ENCODE data around the gene MRPL45. TPM values are rescaled to one million over a fixed set of nuclear protein-coding genes. Genes with fewer than 3 reads are reported as not detected.

Gene MRPL45
- total RNA-seq, 1 donor from 2014 or later: 39.5 TPM

GRCh38 chr17:38343608-38344419 lies 46.8 kb downstream of the MRPL45 start, which contains the start of gene GPR179:
Gene GPR179, minus strand, starts transcription at chr17:38343956. Its CDS starts 167 bp downstream, at chr17:38343789.
- no peak for TF ChIP-seq CTCF (IDR thresholded peaks at IDR 0.05; ENCODE audit: borderline replicate concordance)
- Histone ChIP-seq H3K4me3 (no peak within 1 kb of the TSS), H3K4me1 (peaks cover 9% of the 10 kb centered on the region), H3K27ac (replicated peaks) (no peak within 1 kb of the TSS), H3K27me3 (ENCODE audit: low read depth) (peaks cover 15% of the 10 kb centered on the region), H3K36me3 (no peaks in the 10 kb centered on the region), H3K9me3 (replicated peaks) (no peaks in the 10 kb centered on the region)
- intact Hi-C loops (cut with micrococcal nuclease): no loop called here
- DNase-seq: no peak

- TF ChIP-seq CTCF (IDR thresholded peaks at IDR 0.05; ENCODE audit: borderline replicate concordance): no peak
- intact Hi-C loops (cut with micrococcal nuclease): no loop called here
Observed at GRCh38 chr17:38344420-38344745, 47.4 kb downstream of the MRPL45 start.

GRCh38 chr17:38345743-38346142 lies 48.8 kb downstream of the MRPL45 start:
- no peak for DNase-seq
- H3K4me3 ChIP-seq: no peak overlapping the region
- peaks cover 15% of the 10 kb centered on the region for H3K27me3 ChIP-seq (ENCODE audit: low read depth)
- intact Hi-C loops (cut with micrococcal nuclease): loop anchor here (5.0 kb wide), 1 partner anchor 57 kb away; no protein-coding TSS in a partner anchor
- no peaks in the 10 kb centered on the region for H3K36me3 ChIP-seq
- peaks cover 9% of the 10 kb centered on the region for H3K4me1 ChIP-seq
- H3K27ac ChIP-seq (replicated peaks): no peak overlapping the region
- H3K9me3 ChIP-seq (replicated peaks): no peaks in the 10 kb centered on the region
- TF ChIP-seq CTCF (IDR thresholded peaks at IDR 0.05; ENCODE audit: borderline replicate concordance): no peak

More at GRCh38 chr17:38344420-38344745, 47.4 kb downstream of the MRPL45 start:
- Histone ChIP-seq H3K4me1 (peaks cover 9% of the 10 kb centered on the region), H3K27ac (replicated peaks) (no peak overlapping the region), H3K9me3 (replicated peaks) (no peaks in the 10 kb centered on the region), H3K36me3 (no peaks in the 10 kb centered on the region), H3K27me3 (ENCODE audit: low read depth) (peaks cover 15% of the 10 kb centered on the region), H3K4me3 (no peak overlapping the region)
- DNase-seq: no peak

GRCh38 chr17:38349097-38349730 lies 52.2 kb downstream of the MRPL45 start:
- H3K27me3 ChIP-seq (ENCODE audit: low read depth): peaks cover 3% of the 10 kb centered on the region
- no peak overlapping the region for H3K27ac ChIP-seq (replicated peaks)
- peak; percentile 96 for TF ChIP-seq CTCF (IDR thresholded peaks at IDR 0.05; ENCODE audit: borderline replicate concordance)
- peaks cover 29% of the 10 kb centered on the region for H3K4me1 ChIP-seq
- H3K4me3 ChIP-seq: no peak overlapping the region
- DNase-seq: peak; percentile 84
- intact Hi-C loops (cut with micrococcal nuclease): loop anchor here (5.0 kb wide), 1 partner anchor 53 kb away; no protein-coding TSS in a partner anchor
- no peaks in the 10 kb centered on the region for H3K9me3 ChIP-seq (replicated peaks)
- H3K36me3 ChIP-seq: no peaks in the 10 kb centered on the region

GRCh38 chr17:38350035-38350434 lies 53.1 kb downstream of the MRPL45 start:
- H3K4me1 ChIP-seq: peaks cover 37% of the 10 kb centered on the region
- no peak overlapping the region for H3K4me3 ChIP-seq
- no peak overlapping the region for H3K27ac ChIP-seq (replicated peaks)
- no peak for DNase-seq
- H3K27me3 ChIP-seq (ENCODE audit: low read depth): peaks cover 1% of the 10 kb centered on the region
- intact Hi-C loops (cut with micrococcal nuclease): loop anchor here (2.0 kb wide), 1 partner anchor 65 kb away; no protein-coding TSS in a partner anchor
- TF ChIP-seq CTCF (IDR thresholded peaks at IDR 0.05; ENCODE audit: borderline replicate concordance): no peak
- no peaks in the 10 kb centered on the region for H3K9me3 ChIP-seq (replicated peaks)
- no peaks in the 10 kb centered on the region for H3K36me3 ChIP-seq

All from left ventricle myocardium inferior (tissue), 1 donor.